Measurements from ENCODE around the gene CCDC172.

GRCh38 chr10:116402858-116403257 is 78.6 kb downstream of the CCDC172 start:
- TF ChIP-seq POLR2A (IDR thresholded peaks at IDR 0.05; ENCODE audit: low read depth, low read length) (no peak), POLR2AphosphoS5 (IDR thresholded peaks at IDR 0.05; ENCODE audit: low read depth, low read length) (no peak)

Measured in GM12891 (cell line).